GOT3 (cell line): Measurements from ENCODE around the gene IL3.

Source experiments
- DNase-seq: peaks from one replicate; lab custom pipeline; 2025; ENCODE audit warnings: mixed read lengths; lab: John Stamatoyannopoulos, UW

IL3 gene

DNA sequence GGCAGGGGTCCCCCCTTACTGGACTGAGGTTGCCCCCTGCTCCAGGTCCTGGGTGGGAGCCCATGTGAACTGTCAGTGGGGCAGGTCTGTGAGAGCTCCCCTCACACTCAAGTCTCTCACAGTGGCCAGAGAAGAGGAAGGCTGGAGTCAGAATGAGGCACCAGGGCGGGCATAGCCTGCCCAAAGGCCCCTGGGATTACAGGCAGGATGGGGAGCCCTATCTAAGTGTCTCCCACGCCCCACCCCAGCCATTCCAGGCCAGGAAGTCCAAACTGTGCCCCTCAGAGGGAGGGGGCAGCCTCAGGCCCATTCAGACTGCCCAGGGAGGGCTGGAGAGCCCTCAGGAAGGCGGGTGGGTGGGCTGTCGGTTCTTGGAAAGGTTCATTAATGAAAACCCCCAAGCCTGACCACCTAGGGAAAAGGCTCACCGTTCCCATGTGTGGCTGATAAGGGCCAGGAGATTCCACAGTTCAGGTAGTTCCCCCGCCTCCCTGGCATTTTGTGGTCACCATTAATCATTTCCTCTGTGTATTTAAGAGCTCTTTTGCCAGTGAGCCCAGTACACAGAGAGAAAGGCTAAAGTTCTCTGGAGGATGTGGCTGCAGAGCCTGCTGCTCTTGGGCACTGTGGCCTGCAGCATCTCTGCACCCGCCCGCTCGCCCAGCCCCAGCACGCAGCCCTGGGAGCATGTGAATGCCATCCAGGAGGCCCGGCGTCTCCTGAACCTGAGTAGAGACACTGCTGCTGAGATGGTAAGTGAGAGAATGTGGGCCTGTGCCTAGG lies 13.0 kb downstream of the IL3 start, which contains the start of gene CSF2:
CSF2 (plus strand) TSS at position 559 of the 783 bp plus-strand sequence; CDS start at position 594, 35 bp downstream.
- no peak for DNase-seq

DNA sequence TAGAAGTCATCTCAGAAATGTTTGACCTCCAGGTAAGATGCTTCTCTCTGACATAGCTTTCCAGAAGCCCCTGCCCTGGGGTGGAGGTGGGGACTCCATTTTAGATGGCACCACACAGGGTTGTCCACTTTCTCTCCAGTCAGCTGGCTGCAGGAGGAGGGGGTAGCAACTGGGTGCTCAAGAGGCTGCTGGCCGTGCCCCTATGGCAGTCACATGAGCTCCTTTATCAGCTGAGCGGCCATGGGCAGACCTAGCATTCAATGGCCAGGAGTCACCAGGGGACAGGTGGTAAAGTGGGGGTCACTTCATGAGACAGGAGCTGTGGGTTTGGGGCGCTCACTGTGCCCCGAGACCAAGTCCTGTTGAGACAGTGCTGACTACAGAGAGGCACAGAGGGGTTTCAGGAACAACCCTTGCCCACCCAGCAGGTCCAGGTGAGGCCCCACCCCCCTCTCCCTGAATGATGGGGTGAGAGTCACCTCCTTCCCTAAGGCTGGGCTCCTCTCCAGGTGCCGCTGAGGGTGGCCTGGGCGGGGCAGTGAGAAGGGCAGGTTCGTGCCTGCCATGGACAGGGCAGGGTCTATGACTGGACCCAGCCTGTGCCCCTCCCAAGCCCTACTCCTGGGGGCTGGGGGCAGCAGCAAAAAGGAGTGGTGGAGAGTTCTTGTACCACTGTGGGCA lies 13.8 kb downstream of the IL3 start:
- no peak for DNase-seq

GRCh38 chr5:132074772-132075718 lies 14.6 kb downstream of the IL3 start:
- no peak for DNase-seq

DNA sequence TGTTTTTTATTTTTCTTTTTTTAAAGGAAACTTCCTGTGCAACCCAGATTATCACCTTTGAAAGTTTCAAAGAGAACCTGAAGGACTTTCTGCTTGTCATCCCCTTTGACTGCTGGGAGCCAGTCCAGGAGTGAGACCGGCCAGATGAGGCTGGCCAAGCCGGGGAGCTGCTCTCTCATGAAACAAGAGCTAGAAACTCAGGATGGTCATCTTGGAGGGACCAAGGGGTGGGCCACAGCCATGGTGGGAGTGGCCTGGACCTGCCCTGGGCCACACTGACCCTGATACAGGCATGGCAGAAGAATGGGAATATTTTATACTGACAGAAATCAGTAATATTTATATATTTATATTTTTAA lies 15.2 kb downstream of the IL3 start:
- no peak for DNase-seq

- DNase-seq = no peak
These were observed 15.9 kb downstream of the IL3 start for GRCh38 chr5:132076202-132076830.

DNA sequence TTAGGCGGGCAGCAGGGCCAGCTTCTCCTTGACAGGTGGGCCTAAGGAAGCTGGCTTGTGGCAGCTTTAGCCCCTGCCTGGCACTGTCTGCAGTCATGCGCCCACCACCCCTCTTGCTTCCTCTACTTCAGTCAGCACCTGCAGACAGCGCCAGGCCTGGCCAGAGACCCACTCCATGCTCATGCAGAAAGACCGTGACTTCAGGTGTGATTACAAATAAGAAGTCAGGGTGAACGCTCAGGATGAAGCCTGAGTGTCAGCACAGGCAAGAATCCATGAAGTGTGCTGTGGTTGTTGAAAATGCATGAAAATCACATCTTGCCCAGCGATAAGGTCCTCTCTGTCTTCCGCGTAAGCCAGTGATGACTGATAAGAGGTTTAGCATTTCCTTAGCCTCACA lies 16.5 kb downstream of the IL3 start:
- DNase-seq = no peak

DNA sequence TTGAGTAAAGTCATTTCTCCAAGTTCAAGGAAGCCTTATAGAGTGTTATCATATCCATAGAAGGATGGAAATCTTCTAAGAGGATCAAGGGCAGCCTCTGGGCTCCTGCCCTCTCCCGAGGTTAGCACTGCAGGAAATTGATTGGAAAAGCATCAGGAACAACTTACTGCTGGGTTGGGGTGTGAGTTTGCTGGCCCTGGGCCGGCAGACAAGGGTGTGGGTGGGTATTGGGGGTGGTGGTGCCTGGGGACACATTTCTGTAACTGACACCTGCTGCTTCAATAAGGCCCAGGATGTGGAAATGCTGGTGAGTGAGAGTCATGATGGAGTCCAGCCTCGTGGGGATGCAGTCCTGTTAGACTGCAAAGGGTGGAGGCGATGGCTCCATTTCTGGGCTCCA lies 18.6 kb downstream of the IL3 start:
- no peak for DNase-seq

DNA sequence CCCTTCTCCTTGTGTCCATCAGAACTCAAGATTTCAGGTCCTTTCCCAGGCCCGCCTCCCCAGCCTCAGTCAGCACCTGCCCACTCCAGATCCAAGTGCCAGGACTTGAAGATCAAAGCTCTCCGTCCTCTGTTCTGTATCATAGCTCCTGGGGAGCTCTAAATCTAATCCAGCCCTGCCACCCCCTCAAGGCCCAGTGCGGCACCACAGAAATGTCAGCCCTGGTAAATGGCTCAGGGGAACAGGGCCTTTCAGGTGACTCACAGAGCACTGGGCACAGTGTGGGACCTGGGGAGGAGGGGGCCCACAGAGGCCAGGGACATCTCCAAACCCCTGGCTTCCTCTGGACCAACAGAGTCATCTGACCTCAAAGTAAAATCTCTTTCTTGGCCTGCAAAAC lies 19.2 kb downstream of the IL3 start:
- DNase-seq = no peak

DNA sequence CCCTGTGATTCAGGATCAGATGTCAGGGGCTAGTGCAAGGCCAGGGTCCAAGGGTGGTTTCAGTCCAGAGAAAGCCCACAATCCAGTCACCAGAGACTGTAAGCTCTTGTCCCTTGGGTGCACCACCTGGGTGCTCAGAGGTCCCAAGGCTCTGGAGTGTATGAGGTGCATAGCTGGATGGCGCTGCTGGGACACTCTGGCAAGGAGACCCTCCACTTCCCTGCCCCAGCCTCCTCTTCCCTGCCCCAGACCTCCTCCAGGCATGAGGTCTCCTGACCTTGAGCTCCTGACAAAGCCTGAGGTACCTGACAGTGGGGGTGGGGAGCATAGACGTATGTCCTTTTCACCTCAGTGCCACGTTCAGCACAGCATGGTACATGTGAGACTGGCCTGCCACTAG lies 20.1 kb downstream of the IL3 start:
- no peak for DNase-seq

DNA sequence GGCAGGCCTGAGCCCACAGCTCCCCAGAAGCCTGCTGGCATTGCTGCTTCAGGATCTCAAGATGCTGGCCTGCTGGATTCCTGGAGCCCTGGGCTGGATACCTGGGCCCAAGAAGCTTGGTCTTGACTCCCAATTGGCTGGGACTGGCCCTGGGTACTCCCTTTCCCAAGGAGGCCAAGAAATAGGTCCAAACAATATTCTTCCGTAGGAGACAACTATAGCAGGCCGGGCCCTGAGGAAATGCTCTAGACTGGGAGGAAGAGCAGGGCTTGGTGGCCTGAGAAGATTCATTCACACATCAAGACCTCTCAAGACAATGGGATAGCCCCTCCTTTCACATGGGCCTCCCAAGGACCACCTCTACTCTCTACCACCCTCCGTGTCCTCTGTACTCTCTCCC lies 21.0 kb downstream of the IL3 start:
- DNase-seq = no peak

GRCh38 chr5:132082329-132083023 lies 22.0 kb downstream of the IL3 start:
- no peak for DNase-seq

DNA sequence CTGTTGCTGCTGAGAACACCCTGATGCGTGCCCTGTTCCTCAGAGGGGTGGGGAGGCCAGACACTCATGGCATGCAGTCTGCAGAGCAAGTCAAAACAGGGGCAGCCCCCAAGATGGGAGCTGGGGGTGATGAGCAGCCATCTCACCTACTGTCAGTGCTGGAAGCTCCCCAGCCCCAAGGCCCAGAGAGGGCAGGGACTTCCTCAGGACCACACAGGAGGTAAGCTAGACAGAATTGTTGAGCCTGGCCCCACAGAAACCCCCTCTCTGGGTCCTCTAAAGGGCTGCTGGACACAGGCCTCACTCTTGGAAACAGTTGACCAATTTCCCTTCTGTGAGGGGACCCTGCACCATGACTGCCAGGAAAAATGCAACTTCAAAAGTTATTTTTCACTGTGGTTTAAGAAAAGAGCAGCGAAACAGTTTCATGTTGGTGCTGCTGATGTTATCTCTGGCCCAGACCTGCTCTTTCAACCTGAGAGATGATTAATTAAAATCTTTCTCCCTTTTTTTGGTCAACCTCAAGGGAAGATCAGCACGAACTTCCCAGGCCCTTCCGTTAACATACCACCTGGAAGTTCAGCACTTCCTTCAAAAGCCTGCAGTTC lies 22.7 kb downstream of the IL3 start:
- DNase-seq = no peak

DNA sequence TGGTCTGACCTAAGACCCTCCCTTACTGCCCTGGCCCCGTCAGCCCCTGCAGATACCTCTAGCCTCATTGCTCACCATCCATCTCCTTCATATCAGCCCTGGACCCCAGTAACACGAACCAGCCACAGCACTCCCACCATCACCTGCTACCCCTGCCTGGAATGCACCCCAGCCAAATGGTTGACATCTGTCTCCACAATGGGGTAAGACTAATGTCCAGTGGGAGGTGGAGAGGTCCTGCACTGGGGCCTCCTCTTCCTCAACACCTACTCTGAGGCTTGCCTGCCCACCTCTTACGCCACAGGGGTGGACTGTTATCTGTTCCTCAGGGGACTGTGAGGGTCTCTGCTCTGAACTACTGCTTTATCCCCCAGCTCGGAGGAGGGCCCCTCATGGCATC lies 25.2 kb downstream of the IL3 start:
- no peak for DNase-seq

- DNase-seq = peak; percentile 44
These were observed 25.9 kb downstream of the IL3 start for GRCh38 chr5:132086277-132086794.

DNA sequence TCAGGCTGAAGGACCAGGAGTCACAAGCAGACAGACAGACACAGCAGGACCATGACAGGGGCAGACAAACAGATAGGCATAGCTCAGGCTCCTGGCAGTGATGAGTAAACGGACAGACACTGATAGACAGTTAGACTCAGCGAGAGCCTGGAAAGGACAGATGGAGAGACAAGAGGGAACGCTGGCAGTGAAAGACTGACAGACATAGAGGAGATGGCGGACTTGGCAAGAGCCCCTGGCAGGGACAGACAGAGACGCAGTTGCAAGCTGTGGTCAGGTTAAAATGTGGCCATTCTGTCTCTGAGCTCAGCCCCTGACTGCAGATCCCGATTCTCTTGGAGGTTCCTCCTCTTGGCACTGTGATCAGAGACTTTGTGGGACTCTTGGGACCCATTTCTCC lies 26.7 kb downstream of the IL3 start:
- DNase-seq = no peak

GRCh38 chr5:132087661-132088060 lies 27.2 kb downstream of the IL3 start:
- DNase-seq = no peak

DNA sequence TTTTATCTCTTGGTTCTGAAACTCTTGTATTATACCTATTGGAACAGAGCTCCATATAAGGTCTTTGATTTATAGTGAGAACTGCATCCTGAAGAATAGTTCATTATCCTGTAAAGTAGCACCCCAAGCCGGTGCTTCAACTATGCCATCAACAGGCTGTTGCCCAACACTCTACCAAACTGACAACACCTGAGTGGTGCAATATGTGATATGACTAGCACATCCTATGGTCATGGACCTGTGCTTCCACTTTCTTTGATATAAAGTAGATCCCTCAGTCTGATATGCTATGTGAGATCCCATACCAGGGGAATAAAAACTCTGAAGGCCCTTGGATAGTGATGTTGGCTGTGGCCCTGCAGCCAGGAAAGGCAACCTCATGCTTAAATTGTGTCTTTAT lies 28.9 kb downstream of the IL3 start:
- DNase-seq = no peak

GRCh38 chr5:132090107-132090506 lies 29.7 kb downstream of the IL3 start:
- no peak for DNase-seq

GRCh38 chr5:132093271-132093670 lies 32.8 kb downstream of the IL3 start:
- DNase-seq = no peak

- DNase-seq = peak; percentile 54
These were observed 34.1 kb downstream of the IL3 start for GRCh38 chr5:132094393-132095076.
